ENCODE data around the gene SAMM50.

The SAMM50 gene

GRCh38 chr22:43955040-43955882 lies at the start of gene SAMM50:
TSS of gene SAMM50 (plus strand) at chr22:43955442. CDS start at chr22:43955578, 136 bp downstream.
- in situ Hi-C loops (cut with MboI; ENCODE audit: low sequenced_read_pairs), result no loop called here

GRCh38 chr22:43905681-43906080 lies 49.6 kb upstream of the SAMM50 start:
- in situ Hi-C loops (cut with MboI; ENCODE audit: low sequenced_read_pairs), result no loop called here

GRCh38 chr22:43909708-43910107 lies 45.5 kb upstream of the SAMM50 start:
- in situ Hi-C loops (cut with MboI; ENCODE audit: low sequenced_read_pairs), result no loop called here

- in situ Hi-C loops (cut with MboI; ENCODE audit: low sequenced_read_pairs), result no loop called here
Observed at GRCh38 chr22:43910178-43910695, 45.0 kb upstream of the SAMM50 start.

GRCh38 chr22:43911351-43911750 lies 43.9 kb upstream of the SAMM50 start:
- in situ Hi-C loops (cut with MboI; ENCODE audit: low sequenced_read_pairs), result no loop called here

GRCh38 chr22:43917521-43917920 lies 37.7 kb upstream of the SAMM50 start:
- in situ Hi-C loops (cut with MboI; ENCODE audit: low sequenced_read_pairs), result no loop called here

- in situ Hi-C loops (cut with MboI; ENCODE audit: low sequenced_read_pairs), result no loop called here
Observed at GRCh38 chr22:43919106-43919973, 35.9 kb upstream of the SAMM50 start.

GRCh38 chr22:43921370-43921769 lies 33.9 kb upstream of the SAMM50 start:
- in situ Hi-C loops (cut with MboI; ENCODE audit: low sequenced_read_pairs), result no loop called here

GRCh38 chr22:43922123-43922522 lies 33.1 kb upstream of the SAMM50 start:
- in situ Hi-C loops (cut with MboI; ENCODE audit: low sequenced_read_pairs), result no loop called here

GRCh38 chr22:43923191-43923590 lies 32.1 kb upstream of the SAMM50 start:
- in situ Hi-C loops (cut with MboI; ENCODE audit: low sequenced_read_pairs), result no loop called here

- in situ Hi-C loops (cut with MboI; ENCODE audit: low sequenced_read_pairs), result no loop called here
Observed at GRCh38 chr22:43923631-43924464, 31.4 kb upstream of the SAMM50 start, which contains the start of gene PNPLA3. TSS of gene PNPLA3 (plus strand) at chr22:43923805. CDS start at chr22:43923912, 107 bp downstream.

GRCh38 chr22:43924877-43925276 lies 30.4 kb upstream of the SAMM50 start:
- in situ Hi-C loops (cut with MboI; ENCODE audit: low sequenced_read_pairs), result no loop called here

GRCh38 chr22:43925433-43926348 lies 29.6 kb upstream of the SAMM50 start:
- in situ Hi-C loops (cut with MboI; ENCODE audit: low sequenced_read_pairs), result no loop called here

GRCh38 chr22:43926349-43926710 lies 28.9 kb upstream of the SAMM50 start:
- in situ Hi-C loops (cut with MboI; ENCODE audit: low sequenced_read_pairs), result no loop called here

- in situ Hi-C loops (cut with MboI; ENCODE audit: low sequenced_read_pairs), result no loop called here
Observed at GRCh38 chr22:43928468-43928867, 26.8 kb upstream of the SAMM50 start.

GRCh38 chr22:43928908-43929307 lies 26.3 kb upstream of the SAMM50 start:
- in situ Hi-C loops (cut with MboI; ENCODE audit: low sequenced_read_pairs), result no loop called here

- in situ Hi-C loops (cut with MboI; ENCODE audit: low sequenced_read_pairs), result no loop called here
Observed at GRCh38 chr22:43931771-43932170, 23.5 kb upstream of the SAMM50 start.

GRCh38 chr22:43941449-43941848 lies 13.8 kb upstream of the SAMM50 start:
- in situ Hi-C loops (cut with MboI; ENCODE audit: low sequenced_read_pairs), result no loop called here

GRCh38 chr22:43944670-43945430 lies 10.4 kb upstream of the SAMM50 start:
- in situ Hi-C loops (cut with MboI; ENCODE audit: low sequenced_read_pairs), result no loop called here
